OCI-LY7 (cell line): ENCODE data around the gene ARHGAP18. TPM values are rescaled to one million over a fixed set of nuclear protein-coding genes. Genes with fewer than 3 reads are reported as not detected.

Experiments
- BruUV-seq: library from RNA; stranded (reverse); fragments of 400-500 nt; replicated peaks from 2 replicates; lab custom pipeline; 2021; lab: Mats Ljungman, UMichigan
- CTCF ChIA-PET: fragments of 300-600 bp; sonication (Branson Sonifier 250); formaldehyde crosslinking; loops from one replicate; lab custom pipeline; 2022; ENCODE audit warnings: antibody characterized with exemption; ENCODE audit not compliant: unreplicated experiment; lab: Charles Lee
- POLR2A ChIA-PET: fragments of 300-600 bp; sonication (Branson Sonifier 250); formaldehyde crosslinking; loops from one replicate; lab custom pipeline; 2022; ENCODE audit warnings: antibody characterized with exemption; lab: Charles Lee
- DNase-seq: peaks from one replicate; pipeline ENCODE4 v3.0.0-alpha.2; 2015; ENCODE audit warnings: low spot score
- H2AFZ ChIP-seq: fragments of 200-600 bp; sonication (generic), shearing (Covaris generic); 2 replicates; pipeline ENCODE4 v1.6.1; 2014; ENCODE audit warnings: mild to moderate bottlenecking, antibody characterized with exemption, low read length, moderate library complexity
- H3K27ac ChIP-seq: fragments of 200-600 bp; sonication (generic); 2 replicates; pipeline ENCODE4 v1.5.1; 2014; ENCODE audit warnings: mixed run types, low read depth, mild to moderate bottlenecking, moderate library complexity, low read length, inconsistent platforms; ENCODE audit not compliant: poor library complexity, severe bottlenecking
- H3K36me3 ChIP-seq: fragments of 200-600 bp; sonication (generic); 2 replicates; pipeline ENCODE4 v1.6.1; 2014; ENCODE audit warnings: mild to moderate bottlenecking, antibody characterized with exemption, low read length, moderate library complexity, mixed read lengths; ENCODE audit not compliant: insufficient read depth
- H3K4me1 ChIP-seq: fragments of 200-600 bp; sonication (generic); 2 replicates; pipeline ENCODE4 v1.5.1; 2014; ENCODE audit warnings: mild to moderate bottlenecking, low read length; ENCODE audit not compliant: insufficient read depth, poor library complexity, severe bottlenecking
- H3K4me2 ChIP-seq: fragments of 200-600 bp; sonication (generic); 2 replicates; pipeline ENCODE4 v1.6.1; 2014; ENCODE audit warnings: mild to moderate bottlenecking, low read length
- H3K4me3 ChIP-seq: fragments of 200-600 bp; sonication (generic); 2 replicates; pipeline ENCODE4 v1.5.1; 2014; ENCODE audit warnings: mild to moderate bottlenecking, low read depth, low read length; ENCODE audit not compliant: poor library complexity, severe bottlenecking
- H3K79me2 ChIP-seq: fragments of 200-600 bp; sonication (generic); 2 replicates; pipeline ENCODE4 v1.6.1; 2016; ENCODE audit warnings: low read depth, mild to moderate bottlenecking, low read length, moderate library complexity, mixed read lengths; ENCODE audit not compliant: insufficient read depth
- H3K9me2 ChIP-seq: fragments of 200-600 bp; sonication (generic); 2 replicates; pipeline ENCODE4 v1.6.1; 2016; ENCODE audit warnings: mild to moderate bottlenecking, low read length, mixed read lengths; ENCODE audit not compliant: insufficient read depth
- H3K9me3 ChIP-seq: fragments of 200-600 bp; sonication (generic); 2 replicates; pipeline ENCODE4 v1.6.1; 2014; ENCODE audit warnings: mild to moderate bottlenecking, mixed run types, low read length, mixed read lengths
- H4K20me1 ChIP-seq: fragments of 200-600 bp; sonication (generic); 2 replicates; pipeline ENCODE4 v1.6.1; 2014; ENCODE audit warnings: mild to moderate bottlenecking, antibody characterized with exemption, low read length, moderate library complexity, mixed read lengths; ENCODE audit not compliant: insufficient read depth
- EZH2phosphoT487 ChIP-seq: fragments of 200-600 bp; sonication (generic); IDR thresholded peaks from 2 replicates; pipeline ENCODE4 v1.6.1; 2018; ENCODE audit warnings: low read depth, borderline replicate concordance, mild to moderate bottlenecking, mixed run types, antibody characterized with exemption, low read length, moderate library complexity, mixed read lengths
- intact Hi-C: fragments of 100-400 bp; cut with micrococcal nuclease; formaldehyde crosslinking; loops from one replicate; pipeline ENCODE4 v1.10.0; 2022; ENCODE audit not compliant: unreplicated experiment
- total RNA-seq, 2 experiments: library from RNA; depleted of rRNA in 1 of 2; stranded (reverse); fragments of >200 nt in 1 of 2; shearing (Covaris generic) in 1 of 2; gene quantifications; 2 replicates each; pipeline ENCODE4 v1.2.3, GENCODE V29; 2014 to 2022
- TF ChIP-seq, protein P1 (sequence below): fragments of 200-600 bp; sonication (generic); conservative IDR thresholded peaks from 2 replicates; pipeline ENCODE4 v1.5.1; 2014; ENCODE audit warnings: mild to moderate bottlenecking, antibody characterized with exemption, low read length, moderate library complexity, mixed read lengths

Gene ARHGAP18
- total RNA-seq, 2 experiments from 2014 or later: 4.8 to 7.5 TPM

DNA sequence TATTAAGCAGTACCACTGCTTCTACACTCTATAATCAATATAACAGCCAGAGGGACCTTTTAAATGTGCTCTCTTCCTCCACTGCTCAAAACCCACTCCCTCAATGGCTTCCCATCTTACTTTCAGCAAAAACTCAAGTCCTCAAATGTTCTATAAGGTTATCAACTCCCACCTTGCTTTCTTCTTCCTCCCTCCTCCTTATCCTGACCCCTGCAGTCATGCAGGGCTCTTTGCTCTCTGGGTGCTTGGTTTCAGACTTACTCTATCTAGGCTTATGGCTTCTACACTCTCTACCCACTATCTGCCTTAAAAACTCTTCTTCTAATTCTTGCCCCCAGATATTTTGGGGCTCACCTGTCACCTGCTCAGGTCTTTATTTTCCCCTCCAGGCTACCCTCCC, 5.3 kb downstream of the ARHGAP18 start:
- H2AFZ ChIP-seq: no peak overlapping the region
- H3K4me3 ChIP-seq: no peak overlapping the region
- H3K27ac ChIP-seq: no peak overlapping the region
- no peaks in the 10 kb centered on the region for H3K36me3 ChIP-seq
- DNase-seq: no peak
- BruUV-seq: no TSS peak
- peaks cover 19% of the 10 kb centered on the region for H3K4me1 ChIP-seq
- H3K9me3 ChIP-seq: no peaks in the 10 kb centered on the region
- H4K20me1 ChIP-seq: no peaks in the 10 kb centered on the region
- ChIA-PET POLR2A (interaction anchor here (0.6 kb wide), 1 partner anchor 313 kb away, joined by 3 read pairs; no protein-coding TSS in a partner anchor), CTCF (no interaction called here)
- intact Hi-C loops: no loop called here
- no peaks in the 10 kb centered on the region for H3K9me2 ChIP-seq
- H3K4me2 ChIP-seq: no peak overlapping the region
- H3K79me2 ChIP-seq: no peaks in the 10 kb centered on the region
- TF ChIP-seq EZH2phosphoT487: no peak
- TF ChIP-seq, protein P1, sequence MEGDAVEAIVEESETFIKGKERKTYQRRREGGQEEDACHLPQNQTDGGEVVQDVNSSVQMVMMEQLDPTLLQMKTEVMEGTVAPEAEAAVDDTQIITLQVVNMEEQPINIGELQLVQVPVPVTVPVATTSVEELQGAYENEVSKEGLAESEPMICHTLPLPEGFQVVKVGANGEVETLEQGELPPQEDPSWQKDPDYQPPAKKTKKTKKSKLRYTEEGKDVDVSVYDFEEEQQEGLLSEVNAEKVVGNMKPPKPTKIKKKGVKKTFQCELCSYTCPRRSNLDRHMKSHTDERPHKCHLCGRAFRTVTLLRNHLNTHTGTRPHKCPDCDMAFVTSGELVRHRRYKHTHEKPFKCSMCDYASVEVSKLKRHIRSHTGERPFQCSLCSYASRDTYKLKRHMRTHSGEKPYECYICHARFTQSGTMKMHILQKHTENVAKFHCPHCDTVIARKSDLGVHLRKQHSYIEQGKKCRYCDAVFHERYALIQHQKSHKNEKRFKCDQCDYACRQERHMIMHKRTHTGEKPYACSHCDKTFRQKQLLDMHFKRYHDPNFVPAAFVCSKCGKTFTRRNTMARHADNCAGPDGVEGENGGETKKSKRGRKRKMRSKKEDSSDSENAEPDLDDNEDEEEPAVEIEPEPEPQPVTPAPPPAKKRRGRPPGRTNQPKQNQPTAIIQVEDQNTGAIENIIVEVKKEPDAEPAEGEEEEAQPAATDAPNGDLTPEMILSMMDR: no peak

DNA sequence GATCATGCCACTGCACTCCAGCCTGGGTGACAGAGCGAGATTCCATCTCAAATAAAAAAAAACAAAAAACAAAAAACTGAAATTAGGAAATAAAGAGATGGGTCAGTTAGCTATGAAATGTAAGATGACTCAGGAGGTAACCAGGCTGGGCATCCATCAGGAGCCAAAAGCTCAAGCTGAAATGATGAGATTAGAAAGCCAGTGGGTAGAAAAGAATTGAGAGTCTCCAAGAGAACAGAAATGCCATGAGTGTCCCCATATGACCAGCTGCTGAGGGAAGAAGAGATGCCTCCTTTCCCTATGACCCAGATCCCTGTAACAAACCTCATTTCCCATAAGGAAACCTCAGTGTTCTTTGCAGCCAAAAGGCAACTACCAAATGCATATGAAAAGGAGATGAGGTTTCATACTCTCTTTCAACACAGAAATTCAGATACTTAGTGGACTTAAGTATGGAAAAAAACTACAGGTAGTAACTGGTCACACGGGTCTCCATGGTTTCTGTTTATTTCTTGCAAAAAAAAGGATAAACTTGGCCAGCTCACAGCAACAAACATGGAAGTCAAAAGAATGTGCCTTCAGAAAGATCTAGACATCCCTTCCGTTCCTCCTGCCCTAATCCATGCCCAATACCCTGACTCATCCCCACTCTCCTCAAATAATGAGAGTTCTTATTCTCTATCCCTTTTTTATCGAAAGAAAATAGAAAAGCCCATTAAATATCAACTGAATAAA, 8.1 kb downstream of the ARHGAP18 start:
- H3K4me3 ChIP-seq: no peak overlapping the region
- no peaks in the 10 kb centered on the region for H3K79me2 ChIP-seq
- no peak overlapping the region for H3K27ac ChIP-seq
- no TSS peak for BruUV-seq
- TF ChIP-seq EZH2phosphoT487: no peak
- TF ChIP-seq, protein P1: no peak
- H3K36me3 ChIP-seq: no peaks in the 10 kb centered on the region
- no peaks in the 10 kb centered on the region for H3K9me3 ChIP-seq
- no peak for DNase-seq
- H4K20me1 ChIP-seq: no peaks in the 10 kb centered on the region
- ChIA-PET CTCF (no interaction called here), POLR2A (interaction anchor here (0.5 kb wide), 1 partner anchor 25 kb away, joined by 6 read pairs; no protein-coding TSS in a partner anchor)
- H3K4me2 ChIP-seq: no peak overlapping the region
- H3K4me1 ChIP-seq: no peaks in the 10 kb centered on the region
- intact Hi-C loops: no loop called here
- no peak overlapping the region for H2AFZ ChIP-seq
- no peaks in the 10 kb centered on the region for H3K9me2 ChIP-seq

DNA sequence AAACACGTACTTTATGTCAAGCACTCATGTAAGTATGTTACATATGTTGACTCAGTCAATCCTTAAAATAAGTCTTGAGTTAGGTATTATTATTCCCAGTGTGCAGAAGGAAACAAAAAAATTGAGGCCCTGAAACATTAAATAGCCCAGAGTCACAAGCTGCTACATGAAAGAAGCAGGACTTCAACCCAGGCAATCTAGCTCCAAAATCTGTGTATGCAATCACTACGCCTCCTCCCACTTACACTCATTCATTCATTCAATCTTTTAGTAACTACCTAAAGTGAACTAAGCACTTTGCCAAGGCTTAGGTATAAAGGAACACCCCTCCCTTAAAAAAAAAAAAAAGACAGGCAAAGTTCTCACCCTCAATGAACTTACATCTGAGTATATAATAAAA, 9.3 kb downstream of the ARHGAP18 start:
- Histone ChIP-seq H3K9me3 (no peaks in the 10 kb centered on the region), H3K9me2 (no peaks in the 10 kb centered on the region), H3K4me3 (no peak overlapping the region), H3K36me3 (no peaks in the 10 kb centered on the region), H3K79me2 (no peaks in the 10 kb centered on the region), H3K27ac (no peak overlapping the region), H3K4me1 (peaks cover 3% of the 10 kb centered on the region), H4K20me1 (no peaks in the 10 kb centered on the region), H2AFZ (no peak overlapping the region), H3K4me2 (no peak overlapping the region)
- CTCF ChIA-PET: no interaction called here
- no TSS peak for BruUV-seq
- intact Hi-C loops: no loop called here
- no peak for DNase-seq
- POLR2A ChIA-PET: interaction anchor here (0.9 to 2.3 kb wide), 4 partner anchors 8 to 122 kb away, joined by 3 to 18 read pairs (median 3); partner anchors contain the start of gene ARHGAP18
- TF ChIP-seq EZH2phosphoT487: no peak
- TF ChIP-seq, protein P1: no peak
